A549 (cell line): ENCODE results near the gene PPP2R3B. TPM values are rescaled to one million over a fixed set of nuclear protein-coding genes. Genes with fewer than 3 reads are reported as not detected.
A peak's percentile ranks its signal among the peaks of the same experiment; 100 is the strongest.

Experiments used
- ATAC-seq, 2 experiments: fragments of 200-7000 bp in 1 of 2; fragments of >200 bp in 1 of 2; cut with Nextera tagmentation in 1 of 2; cut with Tn5 transposase in 1 of 2; 3 replicates each; pipeline versions ENCODE4 v1.8.0 to v1.9.1; 2018 to 2020; ENCODE audit warnings: mild to moderate bottlenecking in 1 of 2, moderate library complexity in 1 of 2
- CTCF ChIA-PET: fragments of 300-600 bp; sonication (Branson Sonifier 250); formaldehyde crosslinking; extraction: SDS; loops from one replicate; lab custom pipeline; 2021; ENCODE audit warnings: antibody characterized with exemption, inconsistent platforms; lab: Yijun Ruan, JAX
- POLR2A ChIA-PET: fragments of 350-600 bp; formaldehyde crosslinking; extraction: SDS; loops from one replicate; lab custom pipeline; 2021; ENCODE audit warnings: antibody characterized with exemption, inconsistent platforms; lab: Yijun Ruan, JAX
- DNase-seq, 2 experiments: peaks; one replicate each; pipeline versions ENCODE4 v3.0.0 to v3.0.0-alpha.2; 2011 to 2016; ENCODE audit warnings: low read depth in 1 of 2, low spot score in 1 of 2
- FAIRE-seq: peaks from 2 replicates; lab custom pipeline; 2011; peaks lifted over from hg19 to GRCh38; lab: Jason Lieb, UNC
- H3K27ac ChIP-seq, 2 experiments: fragments of >200 bp; sonication (Bioruptor Twin); formaldehyde crosslinking; 3 replicates each; pipeline ENCODE4 v1.5.1; 2016 to 2017
- H3K4me1 ChIP-seq: fragments of >200 bp; sonication (Bioruptor Twin); formaldehyde crosslinking; 3 replicates; pipeline ENCODE4 v1.6.1; 2016
- H3K4me2 ChIP-seq: fragments of >200 bp; sonication (Bioruptor Twin); formaldehyde crosslinking; 3 replicates; pipeline ENCODE4 v1.6.1; 2016
- H3K4me3 ChIP-seq: fragments of >200 bp; sonication (Bioruptor Twin); formaldehyde crosslinking; 3 replicates; pipeline ENCODE4 v1.5.1; 2016
- H3K9me3 ChIP-seq: fragments of >200 bp; sonication (Bioruptor Twin); formaldehyde crosslinking; 3 replicates; pipeline ENCODE4 v1.6.1; 2016
- BHLHE40 ChIP-seq: IDR thresholded peaks from 2 replicates; pipeline ENCODE4 v1.6.1; 2012; ENCODE audit warnings: low read depth, low read length, inconsistent platforms
- CBX2 ChIP-seq: fragments of 200-600 bp; sonication (generic); IDR thresholded peaks from 2 replicates; pipeline ENCODE4 v1.6.1; 2016; ENCODE audit warnings: low read depth, mild to moderate bottlenecking, borderline replicate concordance
- CEBPB ChIP-seq, 2 experiments: fragments of >200 bp in 1 of 2; sonication (Bioruptor Twin) in 1 of 2; formaldehyde crosslinking in 1 of 2; IDR thresholded peaks; 2 replicates each; pipeline ENCODE4 v1.6.1; 2012 to 2016
- CHD4 ChIP-seq: fragments of 200-600 bp; sonication (generic); IDR thresholded peaks from 2 replicates; pipeline ENCODE4 v1.6.1; 2016; ENCODE audit warnings: antibody characterized with exemption, mild to moderate bottlenecking, borderline replicate concordance
- EHF ChIP-seq: fragments of 250-450 bp; sonication (Bioruptor Pico); IDR thresholded peaks from 2 replicates; pipeline ENCODE4 v1.5.0; 2020; ENCODE audit warnings: mild to moderate bottlenecking
- FOXS1 ChIP-seq: fragments of 250-450 bp; sonication (Bioruptor Pico); IDR thresholded peaks from 2 replicates; pipeline ENCODE4 v1.5.0; 2020; ENCODE audit warnings: mild to moderate bottlenecking, moderate library complexity
- HOXA7 ChIP-seq: fragments of 250-450 bp; sonication (Bioruptor Pico); IDR thresholded peaks from 2 replicates; pipeline ENCODE4 v1.5.0; 2020; ENCODE audit warnings: mild to moderate bottlenecking, moderate library complexity
- JUNB ChIP-seq: fragments of >200 bp; sonication (Bioruptor Twin); formaldehyde crosslinking; IDR thresholded peaks from 2 replicates; pipeline ENCODE4 v1.6.1; 2016
- MAX ChIP-seq: IDR thresholded peaks from 2 replicates; pipeline ENCODE4 v1.6.1; 2012
- MAZ ChIP-seq: fragments of 150-350 bp; IDR thresholded peaks from 2 replicates; pipeline ENCODE4 v1.6.1; 2014; ENCODE audit warnings: antibody characterized with exemption, low read depth, low read length, borderline replicate concordance
- MYC ChIP-seq: IDR thresholded peaks from 2 replicates; pipeline ENCODE4 v1.6.1; 2012; ENCODE audit warnings: mild to moderate bottlenecking, inconsistent platforms, low read length, improper control_type of control experiment, borderline replicate concordance
- NR3C1 ChIP-seq: fragments of >200 bp; sonication (Bioruptor Twin); formaldehyde crosslinking; IDR thresholded peaks from 3 replicates; pipeline ENCODE4 v1.6.1; 2017
- PHF8 ChIP-seq: fragments of 200-600 bp; sonication (generic); IDR thresholded peaks from 2 replicates; pipeline ENCODE4 v1.6.1; 2016; ENCODE audit warnings: low read depth, mild to moderate bottlenecking, antibody characterized with exemption, moderate library complexity, borderline replicate concordance
- POLR2A ChIP-seq: IDR thresholded peaks from 2 replicates; pipeline ENCODE4 v1.6.1; 2012; ENCODE audit warnings: mild to moderate bottlenecking, low read length
- POLR2AphosphoS2 ChIP-seq: conservative IDR thresholded peaks from 2 replicates; pipeline ENCODE4 v1.6.1; 2012; ENCODE audit warnings: low read length, improper control_type of control experiment, inconsistent platforms
- RAD21 ChIP-seq, 2 experiments: fragments of >200 bp in 1 of 2; sonication (Bioruptor Twin) in 1 of 2; formaldehyde crosslinking in 1 of 2; IDR thresholded peaks in 1 of 2; conservative IDR thresholded peaks in 1 of 2; 2 replicates in 1 of 2; 3 replicates in 1 of 2; pipeline ENCODE4 v1.6.1; 2012 to 2018; ENCODE audit warnings: inconsistent platforms in 1 of 2
- RFX5 ChIP-seq: fragments of 450-650 bp; IDR thresholded peaks from 2 replicates; pipeline ENCODE4 v1.7.1; 2014; ENCODE audit warnings: antibody characterized with exemption, mild to moderate bottlenecking, moderate library complexity
- SREBF2 ChIP-seq: fragments of 450-650 bp; IDR thresholded peaks from 2 replicates; pipeline ENCODE4 v1.6.1; 2014; ENCODE audit warnings: mild to moderate bottlenecking, moderate library complexity
- TFCP2L1 ChIP-seq: fragments of 250-450 bp; sonication (Bioruptor Pico); IDR thresholded peaks from 2 replicates; pipeline ENCODE4 v1.5.0; 2021; ENCODE audit warnings: mild to moderate bottlenecking
- ZNF302 ChIP-seq: fragments of 250-450 bp; sonication (Bioruptor Pico); IDR thresholded peaks from 2 replicates; pipeline ENCODE4 v1.9.0; 2021; ENCODE audit warnings: inconsistent platforms, mild to moderate bottlenecking, moderate library complexity
- ZSCAN20 ChIP-seq: fragments of 250-450 bp; sonication (Bioruptor Pico); IDR thresholded peaks from 2 replicates; pipeline ENCODE4 v1.8.0; 2022; ENCODE audit warnings: mild to moderate bottlenecking, moderate library complexity
- WGBS: methylation state at CpG from one replicate; pipeline ENCODE4 v1.1.6; 2017; ENCODE audit errors: missing lambda C conversion rate; 5-methylcytosine and 5-hydroxymethylcytosine counted together
- polyA plus RNA-seq, 4 experiments: library from polyadenylated mRNA; depleted of rRNA in 3 of 4; stranded (reverse); fragments of >200 nt; fragmentation: RNase III in 1 of 4; extraction: RNeasy Plus Mini Kit Qiagen cat#74134 plus additional on column Dnase treatment in 1 of 4; gene quantifications; 2 replicates in 3 of 4; 3 replicates in 1 of 4; pipeline ENCODE4 v1.2.3, GENCODE V29; 2011 to 2017
- TF ChIP-seq, protein P1 (sequence below): fragments of 150-350 bp; IDR thresholded peaks from 2 replicates; pipeline ENCODE4 v1.6.1; 2014; ENCODE audit warnings: low read depth, mild to moderate bottlenecking, low read length
- TF ChIP-seq, protein P2 (sequence below): fragments of 450-650 bp; IDR thresholded peaks from 2 replicates; pipeline ENCODE4 v1.6.1; 2014; ENCODE audit warnings: antibody characterized with exemption
- TF ChIP-seq, protein P3 (sequence below): fragments of 200-600 bp; sonication (generic); IDR thresholded peaks from 2 replicates; pipeline ENCODE4 v1.6.1; 2016; ENCODE audit warnings: antibody characterized with exemption, mild to moderate bottlenecking, moderate library complexity

PPP2R3B gene
- polyA plus RNA-seq, 2 of the 4 experiments (the other 2 are of a cell fraction) = 12.6 to 29.6 TPM

- ATAC-seq (peak; percentile 63 to 74), FAIRE-seq (no peak), DNase-seq (peak; percentile 17 to 50)
- CTCF ChIA-PET = no interaction called here
- WGBS = 25% methylated on average over 52 of the region's 93 CpGs
- peak overlapping the region; percentile 58 to 84; a peak in 5 of 6 replicates for H3K27ac ChIP-seq
- POLR2A ChIA-PET = no interaction called here
- peak overlapping the region; percentile 50 for H3K4me3 ChIP-seq
- H3K4me2 ChIP-seq = peak overlapping the region; percentile 80
- TF ChIP-seq, protein P1, sequence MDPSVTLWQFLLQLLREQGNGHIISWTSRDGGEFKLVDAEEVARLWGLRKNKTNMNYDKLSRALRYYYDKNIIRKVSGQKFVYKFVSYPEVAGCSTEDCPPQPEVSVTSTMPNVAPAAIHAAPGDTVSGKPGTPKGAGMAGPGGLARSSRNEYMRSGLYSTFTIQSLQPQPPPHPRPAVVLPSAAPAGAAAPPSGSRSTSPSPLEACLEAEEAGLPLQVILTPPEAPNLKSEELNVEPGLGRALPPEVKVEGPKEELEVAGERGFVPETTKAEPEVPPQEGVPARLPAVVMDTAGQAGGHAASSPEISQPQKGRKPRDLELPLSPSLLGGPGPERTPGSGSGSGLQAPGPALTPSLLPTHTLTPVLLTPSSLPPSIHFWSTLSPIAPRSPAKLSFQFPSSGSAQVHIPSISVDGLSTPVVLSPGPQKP = no peak
- TF ChIP-seq RAD21 (conservative IDR thresholded peaks at IDR 0.05 in 1 of 2, IDR thresholded peaks at IDR 0.05 in 1 of 2) = no peak
- no peak for TF ChIP-seq HOXA7
- no peak for TF ChIP-seq ZNF302 (CRISPR knock-in tag)
- no peak for TF ChIP-seq BHLHE40
- peak; percentile 30; the same call in 1 of the 2 replicates for TF ChIP-seq MAX
- TF ChIP-seq CHD4 = no peak
- TF ChIP-seq CBX2 = no peak
- no peak for TF ChIP-seq MYC
- no peak for TF ChIP-seq PHF8
- no peak for TF ChIP-seq TFCP2L1 (CRISPR knock-in tag)
- peak; percentile 17; the same call in 1 of the 2 replicates for TF ChIP-seq POLR2A
- no peak for TF ChIP-seq JUNB
- TF ChIP-seq, protein P2, sequence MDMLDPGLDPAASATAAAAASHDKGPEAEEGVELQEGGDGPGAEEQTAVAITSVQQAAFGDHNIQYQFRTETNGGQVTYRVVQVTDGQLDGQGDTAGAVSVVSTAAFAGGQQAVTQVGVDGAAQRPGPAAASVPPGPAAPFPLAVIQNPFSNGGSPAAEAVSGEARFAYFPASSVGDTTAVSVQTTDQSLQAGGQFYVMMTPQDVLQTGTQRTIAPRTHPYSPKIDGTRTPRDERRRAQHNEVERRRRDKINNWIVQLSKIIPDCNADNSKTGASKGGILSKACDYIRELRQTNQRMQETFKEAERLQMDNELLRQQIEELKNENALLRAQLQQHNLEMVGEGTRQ = peak; percentile 54
- TF ChIP-seq, protein P3, sequence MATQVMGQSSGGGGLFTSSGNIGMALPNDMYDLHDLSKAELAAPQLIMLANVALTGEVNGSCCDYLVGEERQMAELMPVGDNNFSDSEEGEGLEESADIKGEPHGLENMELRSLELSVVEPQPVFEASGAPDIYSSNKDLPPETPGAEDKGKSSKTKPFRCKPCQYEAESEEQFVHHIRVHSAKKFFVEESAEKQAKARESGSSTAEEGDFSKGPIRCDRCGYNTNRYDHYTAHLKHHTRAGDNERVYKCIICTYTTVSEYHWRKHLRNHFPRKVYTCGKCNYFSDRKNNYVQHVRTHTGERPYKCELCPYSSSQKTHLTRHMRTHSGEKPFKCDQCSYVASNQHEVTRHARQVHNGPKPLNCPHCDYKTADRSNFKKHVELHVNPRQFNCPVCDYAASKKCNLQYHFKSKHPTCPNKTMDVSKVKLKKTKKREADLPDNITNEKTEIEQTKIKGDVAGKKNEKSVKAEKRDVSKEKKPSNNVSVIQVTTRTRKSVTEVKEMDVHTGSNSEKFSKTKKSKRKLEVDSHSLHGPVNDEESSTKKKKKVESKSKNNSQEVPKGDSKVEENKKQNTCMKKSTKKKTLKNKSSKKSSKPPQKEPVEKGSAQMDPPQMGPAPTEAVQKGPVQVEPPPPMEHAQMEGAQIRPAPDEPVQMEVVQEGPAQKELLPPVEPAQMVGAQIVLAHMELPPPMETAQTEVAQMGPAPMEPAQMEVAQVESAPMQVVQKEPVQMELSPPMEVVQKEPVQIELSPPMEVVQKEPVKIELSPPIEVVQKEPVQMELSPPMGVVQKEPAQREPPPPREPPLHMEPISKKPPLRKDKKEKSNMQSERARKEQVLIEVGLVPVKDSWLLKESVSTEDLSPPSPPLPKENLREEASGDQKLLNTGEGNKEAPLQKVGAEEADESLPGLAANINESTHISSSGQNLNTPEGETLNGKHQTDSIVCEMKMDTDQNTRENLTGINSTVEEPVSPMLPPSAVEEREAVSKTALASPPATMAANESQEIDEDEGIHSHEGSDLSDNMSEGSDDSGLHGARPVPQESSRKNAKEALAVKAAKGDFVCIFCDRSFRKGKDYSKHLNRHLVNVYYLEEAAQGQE = no peak
- TF ChIP-seq CEBPB (IDR thresholded peaks at IDR 0.05) = no peak
- H3K4me1 ChIP-seq = peaks cover 13% of the 10 kb centered on the region
- no peaks in the 10 kb centered on the region for H3K9me3 ChIP-seq
These were observed 12.9 kb downstream of the PPP2R3B start for GRCh38 chrX:373641-374471.

GRCh38 chrX:372856-373640 lies 13.7 kb downstream of the PPP2R3B start:
- H3K4me3 ChIP-seq = peak overlapping the region; percentile 50
- no peak for TF ChIP-seq POLR2AphosphoS2
- TF ChIP-seq, protein P3 = no peak
- no peak for TF ChIP-seq NR3C1
- TF ChIP-seq MAX = no peak
- no peak for TF ChIP-seq CHD4
- no peak for TF ChIP-seq MAZ
- no peak for TF ChIP-seq BHLHE40
- no peak for TF ChIP-seq SREBF2
- no peak for TF ChIP-seq ZSCAN20 (CRISPR knock-in tag)
- no peak for TF ChIP-seq RAD21 (conservative IDR thresholded peaks at IDR 0.05 in 1 of 2, IDR thresholded peaks at IDR 0.05 in 1 of 2)
- TF ChIP-seq JUNB = no peak
- no peak for TF ChIP-seq RFX5
- TF ChIP-seq EHF (CRISPR knock-in tag) = no peak
- TF ChIP-seq FOXS1 (CRISPR knock-in tag) = no peak
- TF ChIP-seq, all 56 proteins: peak for 0
- FAIRE-seq (no peak), DNase-seq (no peak), ATAC-seq (no peak)
- ChIA-PET POLR2A (no interaction called here), CTCF (no interaction called here)
- no peaks in the 10 kb centered on the region for H3K9me3 ChIP-seq
- H3K27ac ChIP-seq = peak overlapping the region; percentile 58 to 84; a peak in 5 of 6 replicates
- 88% methylated on average over 56 of the region's 63 CpGs for WGBS
- H3K4me2 ChIP-seq = peak overlapping the region; percentile 80
- peaks cover 21% of the 10 kb centered on the region for H3K4me1 ChIP-seq
